Mucosa of gallbladder (tissue), 1 donor: ENCODE data around the gene MALL. TPM values are rescaled to one million over a fixed set of nuclear protein-coding genes. Genes with fewer than 3 reads are reported as not detected.
A peak's percentile ranks its signal among the peaks of the same experiment; 100 is the strongest.
"Not testable (repeated sequence)": the region's sequence is repeated elsewhere in the genome, so short reads cannot be mapped to it uniquely, and the experiment has no call there.

Experiments
- DNase-seq: peaks from one replicate; pipeline ENCODE4 v3.0.0-alpha.2; 2020; ENCODE audit warnings: low spot score
- total RNA-seq: library from RNA; stranded (reverse); gene quantifications from one replicate; pipeline ENCODE4 v1.2.1, GENCODE V29; 2021
- donor health status: DM: no; HTN: no; CAD: no.

MALL gene
- total RNA-seq: 43.7 TPM

GRCh38 chr2:110115291-110116032 is at the start of gene MALL:
Gene MALL, minus strand, starts transcription at chr2:110115822. Its CDS starts 30 bp downstream, at chr2:110115792.
- DNase-seq: peak; percentile 51

- no peak for DNase-seq
Measured at GRCh38 chr2:110157153-110157793, 41.7 kb upstream of the MALL start.

GRCh38 chr2:110154828-110155227 is 39.2 kb upstream of the MALL start:
- not testable (repeated sequence) for DNase-seq

GRCh38 chr2:110154188-110154587 is 38.6 kb upstream of the MALL start:
- not testable (repeated sequence) for DNase-seq

GRCh38 chr2:110153416-110153815 is 37.8 kb upstream of the MALL start:
- DNase-seq: no peak

- DNase-seq: no peak
Measured at GRCh38 chr2:110152943-110153342, 37.3 kb upstream of the MALL start.

- no peak for DNase-seq
Measured at GRCh38 chr2:110149330-110150220, 34.0 kb upstream of the MALL start.

GRCh38 chr2:110146945-110147332 is 31.3 kb upstream of the MALL start:
- no peak for DNase-seq

GRCh38 chr2:110146183-110146944 is 30.7 kb upstream of the MALL start:
- DNase-seq: no peak

- no peak for DNase-seq
Measured at GRCh38 chr2:110143982-110144381, 28.4 kb upstream of the MALL start.

GRCh38 chr2:110140401-110140800 is 24.8 kb upstream of the MALL start:
- DNase-seq: no peak

GRCh38 chr2:110134025-110134424 is 18.4 kb upstream of the MALL start:
- DNase-seq: no peak

GRCh38 chr2:110131166-110131565 is 15.5 kb upstream of the MALL start:
- no peak for DNase-seq

- no peak for DNase-seq
Measured at GRCh38 chr2:110130757-110131156, 15.1 kb upstream of the MALL start.

GRCh38 chr2:110126906-110127305 is 11.3 kb upstream of the MALL start:
- DNase-seq: no peak

GRCh38 chr2:110126086-110126773 is 10.6 kb upstream of the MALL start:
- DNase-seq: no peak

GRCh38 chr2:110124939-110125691 is 9.5 kb upstream of the MALL start:
- no peak for DNase-seq

- DNase-seq: no peak
Measured at GRCh38 chr2:110124038-110124825, 8.6 kb upstream of the MALL start.

- DNase-seq: no peak
Measured at GRCh38 chr2:110121592-110121991, 6.0 kb upstream of the MALL start.

GRCh38 chr2:110121052-110121334 is 5.4 kb upstream of the MALL start:
- no peak for DNase-seq
